Measurements from ENCODE around the gene YIPF1.

YIPF1 gene

DNA sequence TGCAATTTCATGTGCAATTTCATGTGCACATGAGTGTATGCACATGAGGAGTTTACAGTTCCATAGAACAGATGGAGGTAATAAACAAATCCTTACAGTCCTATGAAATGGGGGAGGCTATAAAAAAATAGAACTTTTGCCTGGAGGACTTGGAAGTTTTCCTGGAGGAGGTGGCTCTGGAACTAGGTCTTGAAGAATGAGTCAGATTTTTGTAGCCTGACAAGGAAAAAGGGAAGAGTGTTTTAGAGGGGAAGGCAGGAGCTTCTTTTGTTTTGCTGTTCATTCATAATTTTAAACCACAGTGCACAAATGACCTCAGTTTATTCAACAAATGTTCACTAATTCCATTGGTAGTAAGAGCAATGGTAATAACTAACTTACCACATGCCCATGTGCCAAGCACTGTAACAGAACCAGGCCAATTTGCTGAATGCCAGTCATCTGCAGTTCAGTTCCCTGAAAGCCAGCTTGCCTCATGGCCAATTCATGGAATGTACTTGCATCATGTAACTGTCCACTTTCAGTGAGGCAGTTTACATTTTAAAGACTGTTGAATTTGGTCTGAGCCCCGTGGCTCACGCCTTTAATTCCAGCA, 7.1 kb upstream of the YIPF1 start:
- no peak for TF ChIP-seq CTCF (IDR thresholded peaks at IDR 0.05; ENCODE audit: extremely low read depth, insufficient read depth, missing control alignments)
- in situ Hi-C loops (cut with MboI; ENCODE audit: low pct_unique_long_range_greater_than_20kb, low sequenced_read_pairs, unreplicated experiment), result no loop called here
- DNase-seq (ENCODE audit: low spot score), result no peak

GRCh38 chr1:53895421-53895820, 5.8 kb upstream of the YIPF1 start:
- TF ChIP-seq CTCF (IDR thresholded peaks at IDR 0.05; ENCODE audit: extremely low read depth, insufficient read depth, missing control alignments), result no peak
- no peak for DNase-seq (ENCODE audit: low spot score)
- in situ Hi-C loops (cut with MboI; ENCODE audit: low pct_unique_long_range_greater_than_20kb, low sequenced_read_pairs, unreplicated experiment), result no loop called here

DNA sequence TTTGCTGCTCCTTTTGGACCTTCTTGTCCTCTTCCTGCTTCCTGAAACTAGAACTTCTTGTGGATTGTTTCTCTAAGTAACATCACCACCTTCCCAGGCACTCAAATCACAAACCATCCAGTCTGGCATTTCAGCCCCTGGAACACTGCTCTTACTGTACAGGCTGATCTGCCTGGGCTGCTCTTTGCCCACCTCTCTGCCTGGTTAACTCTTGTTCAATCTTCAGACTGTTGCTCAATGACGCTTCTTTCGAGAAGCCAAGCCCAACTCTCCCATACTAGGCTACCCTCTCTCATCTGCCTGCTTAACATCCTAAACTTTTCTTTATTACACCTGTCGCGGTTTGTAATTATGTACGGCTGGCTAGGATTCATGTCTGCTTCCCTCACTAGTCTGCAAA, 5.0 kb upstream of the YIPF1 start:
- DNase-seq (ENCODE audit: low spot score), result no peak
- in situ Hi-C loops (cut with MboI; ENCODE audit: low pct_unique_long_range_greater_than_20kb, low sequenced_read_pairs, unreplicated experiment), result no loop called here
- TF ChIP-seq CTCF (IDR thresholded peaks at IDR 0.05; ENCODE audit: extremely low read depth, insufficient read depth, missing control alignments), result no peak

DNA sequence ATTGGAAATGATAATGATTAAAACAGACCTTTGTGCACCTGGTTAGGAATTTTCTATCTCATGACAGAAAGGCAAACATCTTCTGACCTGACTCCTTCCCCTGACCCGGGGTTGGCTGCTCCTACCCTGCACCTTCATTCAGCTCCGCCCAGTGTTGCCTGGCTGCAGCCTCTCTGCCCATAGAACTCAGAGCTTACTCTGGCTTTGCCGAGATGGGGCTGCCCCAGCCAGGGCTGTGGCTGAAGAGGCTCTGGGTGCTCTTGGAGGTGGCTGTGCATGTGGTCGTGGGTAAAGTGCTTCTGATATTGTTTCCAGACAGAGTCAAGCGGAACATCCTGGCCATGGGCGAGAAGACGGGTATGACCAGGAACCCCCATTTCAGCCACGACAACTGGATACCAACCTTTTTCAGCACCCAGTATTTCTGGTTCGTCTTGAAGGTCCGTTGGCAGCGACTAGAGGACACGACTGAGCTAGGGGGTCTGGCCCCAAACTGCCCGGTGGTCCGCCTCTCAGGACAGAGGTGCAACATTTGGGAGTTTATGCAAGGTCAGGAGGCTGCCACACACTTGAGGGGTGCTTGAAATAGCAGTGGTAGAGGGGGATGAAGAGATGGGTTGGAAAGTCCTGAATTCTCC, 4.5 kb upstream of the YIPF1 start, which contains the start of gene DIO1:
Gene DIO1 (plus strand): TSS at position 189 of the 638 bp plus-strand sequence. CDS start 24 bp downstream, at position 213.
- no peak for TF ChIP-seq CTCF (IDR thresholded peaks at IDR 0.05; ENCODE audit: extremely low read depth, insufficient read depth, missing control alignments)
- in situ Hi-C loops (cut with MboI; ENCODE audit: low pct_unique_long_range_greater_than_20kb, low sequenced_read_pairs, unreplicated experiment), result no loop called here
- DNase-seq (ENCODE audit: low spot score), result no peak

DNA sequence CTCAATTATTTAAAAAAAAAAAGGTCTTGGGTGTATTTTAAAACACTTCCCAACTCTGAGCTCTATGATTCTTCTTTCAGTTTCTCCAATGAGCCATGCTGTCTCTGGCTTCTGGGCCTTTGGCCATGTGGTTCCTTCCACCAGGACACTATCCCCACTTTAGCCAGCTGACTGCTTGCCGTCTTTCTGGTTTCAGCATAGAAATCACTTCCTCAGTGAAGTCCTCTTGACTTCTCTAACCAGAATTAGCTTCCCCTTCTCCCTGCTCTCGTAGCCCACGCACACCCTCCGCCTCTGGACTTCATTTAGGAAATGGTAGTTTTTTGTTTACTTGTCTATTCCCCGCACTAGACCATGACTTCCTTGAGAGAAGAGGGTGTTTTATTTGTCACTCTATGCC, 3.3 kb upstream of the YIPF1 start:
- DNase-seq (ENCODE audit: low spot score), result no peak
- in situ Hi-C loops (cut with MboI; ENCODE audit: low pct_unique_long_range_greater_than_20kb, low sequenced_read_pairs, unreplicated experiment), result no loop called here
- TF ChIP-seq CTCF (IDR thresholded peaks at IDR 0.05; ENCODE audit: extremely low read depth, insufficient read depth, missing control alignments), result no peak

DNA sequence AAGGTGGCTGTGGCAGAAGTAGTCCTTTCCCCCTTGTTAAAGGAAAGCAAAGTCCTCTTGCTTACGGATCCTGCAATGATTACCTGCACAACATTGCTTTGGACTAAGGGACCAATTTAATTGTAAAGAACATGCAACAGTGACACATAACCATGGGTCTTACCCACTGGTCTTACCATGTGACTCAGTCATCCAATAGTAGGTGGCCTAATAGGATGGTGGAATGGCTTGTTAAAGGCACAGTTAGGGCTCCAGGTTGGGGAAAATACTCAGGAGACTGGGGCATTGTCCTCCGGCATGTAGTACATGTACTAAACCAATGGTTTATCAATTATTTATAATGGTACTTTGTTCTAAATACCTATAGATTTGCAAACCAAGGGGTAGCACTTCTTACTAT, 2.1 kb upstream of the YIPF1 start:
- in situ Hi-C loops (cut with MboI; ENCODE audit: low pct_unique_long_range_greater_than_20kb, low sequenced_read_pairs, unreplicated experiment), result no loop called here
- DNase-seq (ENCODE audit: low spot score), result no peak
- TF ChIP-seq CTCF (IDR thresholded peaks at IDR 0.05; ENCODE audit: extremely low read depth, insufficient read depth, missing control alignments), result no peak

Measured in GM13977 (cell line).